ENCODE results near the gene CCHCR1.

CCHCR1 gene

DNA sequence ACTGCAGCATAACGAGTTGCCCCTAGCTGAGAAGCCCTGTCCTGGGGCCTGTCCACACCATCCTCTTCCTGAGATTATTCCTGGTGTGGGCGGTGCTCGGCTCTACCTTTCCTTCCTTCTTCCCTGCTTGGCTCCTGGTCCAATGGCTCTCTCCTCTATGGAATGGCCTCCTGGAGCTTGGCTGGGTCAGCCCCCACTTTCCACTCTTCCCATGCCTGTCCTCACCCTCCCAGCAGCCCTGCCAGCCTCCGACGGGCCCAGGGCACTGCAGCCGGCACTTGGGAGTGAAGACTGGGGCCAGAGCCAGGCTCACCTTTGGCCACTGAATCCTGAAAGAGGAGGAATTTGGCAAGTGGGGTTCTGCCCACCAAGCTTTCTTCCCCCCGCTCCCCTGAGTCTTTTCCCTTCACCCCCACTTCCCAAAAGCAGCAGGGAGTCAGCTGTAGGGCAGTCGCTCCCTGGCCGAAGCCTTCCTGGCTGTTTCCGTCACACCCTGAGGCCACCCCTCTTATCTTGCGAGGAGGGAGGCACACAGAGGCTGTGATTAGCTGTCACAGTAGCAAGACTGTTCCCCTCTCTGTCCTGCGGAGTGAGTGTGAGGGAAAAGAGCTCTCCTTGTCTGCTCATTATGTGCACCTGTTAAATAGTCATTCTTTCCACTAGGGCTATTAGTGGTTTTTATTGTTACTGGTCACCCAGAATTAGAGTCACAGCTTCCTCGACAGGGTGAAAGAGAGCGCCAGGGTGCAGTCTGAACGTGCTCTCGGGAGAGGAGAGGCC, 31.0 kb downstream of the CCHCR1 start:
- DNase-seq: no peak

DNA sequence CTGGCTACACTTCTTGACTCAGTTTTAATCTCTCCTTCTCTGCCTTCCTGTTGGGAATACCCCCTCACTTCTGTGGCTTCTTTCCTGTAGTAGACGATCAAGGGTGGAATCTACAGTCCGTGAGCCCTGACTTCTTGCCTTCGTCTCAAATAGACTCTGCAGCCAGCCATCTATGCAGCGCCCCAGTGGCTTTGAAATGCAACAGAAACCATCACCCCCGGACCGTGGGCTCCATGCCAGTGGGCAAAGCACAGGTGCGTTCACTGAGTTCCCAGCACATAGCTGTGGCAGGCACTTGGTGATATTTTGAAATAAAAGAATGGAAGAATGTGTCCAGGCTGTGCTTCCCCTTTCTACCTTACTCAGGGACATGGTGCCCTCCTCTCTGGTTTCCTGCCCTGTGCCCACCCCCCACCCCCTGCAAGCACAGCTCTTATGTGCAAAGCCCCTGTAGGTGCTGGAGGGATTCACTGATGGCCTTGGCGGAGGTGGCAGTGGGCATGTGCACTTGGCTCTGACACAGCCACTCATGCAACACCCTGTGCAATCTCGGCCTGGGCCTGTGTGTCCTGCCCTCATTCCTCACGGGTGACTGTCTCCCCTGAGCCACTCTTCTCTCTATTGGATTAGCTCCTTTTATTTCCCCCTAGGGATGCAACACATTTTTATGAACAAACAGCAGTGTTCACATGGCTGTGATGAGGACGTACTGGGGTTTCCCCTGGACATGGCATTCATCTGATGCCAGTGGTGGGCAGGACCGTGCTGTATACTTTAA, 31.8 kb downstream of the CCHCR1 start:
- DNase-seq: no peak

DNA sequence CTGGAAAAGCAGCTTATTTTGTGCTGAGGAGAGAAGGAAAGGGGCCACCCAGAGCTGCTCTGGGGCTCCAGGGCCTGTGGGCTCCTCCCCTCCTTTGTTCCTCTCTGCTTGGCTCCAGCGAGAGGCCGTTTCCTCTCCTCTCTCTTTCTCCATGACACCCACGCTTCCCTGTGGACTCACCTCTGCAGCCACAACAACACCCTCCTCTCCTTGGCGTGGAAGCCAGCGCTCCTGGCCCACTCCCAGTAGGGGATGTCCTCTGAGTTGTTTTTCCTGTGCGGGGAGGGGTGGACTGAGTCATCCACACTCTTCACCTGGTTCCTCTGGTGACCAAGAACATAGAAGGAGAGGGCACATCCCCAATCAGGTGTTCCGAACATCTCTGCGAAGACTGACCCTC, 32.4 kb downstream of the CCHCR1 start:
- DNase-seq: no peak

DNA sequence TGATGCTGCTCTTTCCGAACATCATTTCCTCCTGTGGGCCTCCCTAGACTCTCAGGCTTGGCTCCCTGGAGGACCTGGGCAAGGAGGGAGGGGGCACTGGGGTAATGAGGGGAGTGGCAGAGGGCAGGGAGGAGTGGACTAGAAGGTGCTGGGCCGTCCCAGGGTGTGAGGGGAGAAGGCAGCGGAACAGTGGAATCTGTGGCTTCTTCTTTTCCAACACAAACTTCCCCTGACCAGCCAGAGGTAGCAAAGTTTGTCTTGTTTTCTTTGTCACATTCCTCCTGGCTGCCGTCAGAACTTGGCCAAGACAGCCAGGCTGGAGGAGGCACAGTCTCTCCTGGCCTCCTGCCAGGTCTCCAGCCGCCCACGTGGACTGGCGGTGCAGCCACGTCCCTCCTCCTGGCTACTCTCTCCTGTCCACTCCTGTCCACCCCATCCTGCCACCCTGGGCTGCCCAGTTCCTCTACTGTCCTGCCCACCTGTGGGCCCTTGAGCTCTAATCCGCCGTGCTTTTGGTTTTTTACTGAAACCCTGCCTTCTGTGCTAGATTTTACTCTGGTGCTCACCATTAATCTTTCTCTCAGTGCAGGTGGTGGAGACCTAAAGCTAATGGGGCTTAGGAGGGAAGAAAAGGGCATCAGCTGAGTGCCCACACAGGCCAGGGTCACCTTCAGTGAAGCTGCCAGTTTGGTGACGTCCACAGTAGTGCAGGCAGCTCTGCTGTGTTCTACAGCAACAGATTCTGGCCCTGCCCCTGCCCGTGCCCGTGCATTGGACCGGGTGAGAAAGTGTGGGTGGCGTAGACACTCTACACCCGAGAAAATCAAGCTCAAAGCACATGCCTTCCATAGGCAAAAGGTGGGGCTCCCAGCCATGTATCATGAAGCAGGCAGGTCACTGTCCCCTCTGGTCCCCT, 34.6 kb downstream of the CCHCR1 start:
- DNase-seq: no peak

DNA sequence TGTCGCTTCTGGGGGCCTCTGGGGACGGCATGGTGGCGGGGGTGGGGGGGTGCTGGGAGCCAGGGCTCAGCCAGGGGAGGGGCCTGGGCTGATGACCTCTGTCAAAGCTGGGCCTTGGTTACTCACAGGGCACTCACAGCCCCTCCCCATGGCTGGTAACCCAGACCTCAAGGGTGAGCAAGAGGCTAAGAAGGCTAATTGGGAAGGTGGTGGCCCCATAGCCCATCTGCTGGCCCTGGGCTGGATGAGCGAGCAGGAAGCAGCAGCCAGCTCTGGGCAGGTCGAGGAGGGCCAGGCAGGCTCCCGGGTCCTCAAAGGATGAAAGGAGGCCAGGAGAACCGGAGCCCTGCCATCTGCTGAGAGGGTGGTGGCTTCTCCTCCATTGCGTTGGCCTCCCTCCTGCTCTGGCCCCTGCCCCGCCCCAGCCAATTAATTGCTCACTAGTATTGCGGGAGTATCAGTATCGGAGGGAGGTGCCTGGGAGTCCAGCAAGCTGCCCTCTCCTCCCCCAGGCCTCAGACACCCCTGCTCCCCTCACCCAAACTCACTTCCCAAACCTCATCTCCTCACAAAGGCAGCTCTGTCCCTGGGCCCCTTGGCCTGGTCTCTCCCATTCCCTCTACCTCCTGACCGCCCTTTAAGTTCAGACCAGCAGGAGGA, 36.3 kb downstream of the CCHCR1 start:
- DNase-seq: no peak

DNA sequence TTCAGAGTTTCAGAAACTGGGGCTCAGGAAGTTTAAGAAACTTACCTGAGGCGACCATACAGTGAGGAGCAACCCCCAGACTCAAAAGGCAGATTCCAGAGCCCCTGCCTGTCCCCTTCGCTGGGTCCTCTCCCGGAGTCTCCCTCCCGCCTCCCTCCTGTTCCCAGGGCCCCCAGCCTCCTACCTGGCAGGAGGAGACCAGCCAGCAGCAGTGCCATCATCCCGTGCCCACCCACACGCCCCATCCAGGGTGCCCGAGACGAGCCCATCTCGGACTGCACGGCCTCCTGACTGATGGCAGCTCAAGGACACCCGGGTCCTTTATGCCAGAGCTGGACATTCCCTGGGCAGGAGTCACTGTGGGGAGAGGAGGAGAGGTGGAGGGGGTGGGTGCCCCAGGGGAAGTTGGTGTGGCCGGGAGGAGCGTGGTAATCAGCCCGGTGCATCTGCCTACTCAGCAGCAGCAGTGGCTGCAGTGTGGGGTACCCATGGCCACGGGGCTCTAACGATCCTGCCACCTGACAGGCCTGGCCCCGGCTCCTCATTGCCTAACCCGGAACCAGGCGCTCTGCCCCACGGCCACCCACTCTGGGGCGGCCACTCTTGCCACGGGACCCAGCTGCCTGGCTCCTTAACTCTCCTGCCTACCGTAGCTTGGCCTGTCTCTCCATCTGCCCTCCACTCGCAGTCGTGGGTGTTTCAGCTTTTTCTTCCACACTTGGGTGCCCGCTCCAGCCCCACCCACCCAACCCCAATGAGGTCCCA, 37.3 kb downstream of the CCHCR1 start, which contains the start of gene CDSN:
Gene CDSN (minus strand): TSS at position 296 of the 765 bp plus-strand sequence. CDS start 27 bp downstream, at position 269.
- DNase-seq: no peak

- no peak for DNase-seq
Observed at GRCh38 chr6:31118178-31118577, 39.4 kb downstream of the CCHCR1 start.

GRCh38 chr6:31116661-31117385, 40.8 kb downstream of the CCHCR1 start:
- DNase-seq: no peak

DNA sequence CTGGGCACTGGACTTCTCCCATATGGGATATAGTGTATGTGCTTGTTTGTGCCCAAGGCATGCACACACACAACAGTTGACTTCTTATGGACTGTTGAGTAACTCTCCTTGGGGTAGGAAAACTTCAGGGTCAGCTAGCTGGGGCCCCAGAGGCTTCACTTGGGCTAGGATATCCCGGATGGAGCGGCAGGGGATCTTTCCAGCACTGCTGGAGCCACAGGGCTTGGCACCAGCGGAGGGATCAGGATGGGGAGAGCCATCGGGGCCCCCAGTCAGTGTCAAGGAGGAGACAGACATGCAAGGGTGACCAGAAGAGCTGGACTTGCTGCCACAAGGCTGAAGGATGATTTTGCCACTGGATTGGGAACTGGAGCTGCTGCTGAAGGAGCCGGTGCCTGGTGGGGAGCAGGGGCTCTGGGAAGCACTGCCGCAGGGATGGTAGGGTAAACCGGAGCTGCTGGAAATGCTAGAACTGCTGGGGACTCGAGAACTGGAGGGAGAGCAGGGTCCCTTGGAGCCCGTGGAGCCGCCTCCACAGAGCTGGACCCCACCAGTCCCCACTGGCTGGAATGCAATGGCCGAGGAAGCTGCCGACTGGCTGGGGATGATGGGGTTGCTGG, 41.6 kb downstream of the CCHCR1 start:
- DNase-seq: no peak

GRCh38 chr6:31114970-31115849, 42.4 kb downstream of the CCHCR1 start:
- DNase-seq: no peak

GRCh38 chr6:31114541-31114878, 43.1 kb downstream of the CCHCR1 start, which contains the start of gene PSORS1C1:
Gene PSORS1C1, plus strand, starts transcription at chr6:31114800. Its CDS starts 14,833 bp downstream, at chr6:31129633.
- DNase-seq: no peak

GRCh38 chr6:31113861-31114540, 43.6 kb downstream of the CCHCR1 start:
- DNase-seq: no peak

DNA sequence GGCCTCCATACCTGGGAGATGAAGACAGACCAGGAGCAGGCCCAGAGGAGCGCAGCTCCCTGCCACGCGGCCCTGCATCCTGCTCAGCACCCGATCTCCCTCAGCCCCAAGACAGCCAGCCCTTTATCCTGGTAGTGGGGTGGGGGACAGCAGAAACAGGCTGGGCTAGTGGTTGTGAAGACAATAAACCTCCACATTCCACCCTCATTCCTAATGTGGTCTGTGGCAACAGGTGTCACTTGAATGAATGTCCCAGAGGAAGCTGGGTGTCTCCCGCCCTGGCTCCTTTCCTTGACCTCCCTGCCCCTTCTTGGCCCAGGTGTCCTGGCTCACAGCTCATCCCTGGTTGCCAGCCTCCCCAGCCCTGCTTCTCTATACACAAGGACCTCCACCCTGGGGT, 45.1 kb downstream of the CCHCR1 start, which contains the start of gene C6orf15:
Gene C6orf15 (minus strand): TSS at position 98 of the 400 bp plus-strand sequence. CDS start 20 bp downstream, at position 78.
- DNase-seq: no peak

- no peak for DNase-seq
Observed at GRCh38 chr6:31111712-31112111, 45.9 kb downstream of the CCHCR1 start.

DNA sequence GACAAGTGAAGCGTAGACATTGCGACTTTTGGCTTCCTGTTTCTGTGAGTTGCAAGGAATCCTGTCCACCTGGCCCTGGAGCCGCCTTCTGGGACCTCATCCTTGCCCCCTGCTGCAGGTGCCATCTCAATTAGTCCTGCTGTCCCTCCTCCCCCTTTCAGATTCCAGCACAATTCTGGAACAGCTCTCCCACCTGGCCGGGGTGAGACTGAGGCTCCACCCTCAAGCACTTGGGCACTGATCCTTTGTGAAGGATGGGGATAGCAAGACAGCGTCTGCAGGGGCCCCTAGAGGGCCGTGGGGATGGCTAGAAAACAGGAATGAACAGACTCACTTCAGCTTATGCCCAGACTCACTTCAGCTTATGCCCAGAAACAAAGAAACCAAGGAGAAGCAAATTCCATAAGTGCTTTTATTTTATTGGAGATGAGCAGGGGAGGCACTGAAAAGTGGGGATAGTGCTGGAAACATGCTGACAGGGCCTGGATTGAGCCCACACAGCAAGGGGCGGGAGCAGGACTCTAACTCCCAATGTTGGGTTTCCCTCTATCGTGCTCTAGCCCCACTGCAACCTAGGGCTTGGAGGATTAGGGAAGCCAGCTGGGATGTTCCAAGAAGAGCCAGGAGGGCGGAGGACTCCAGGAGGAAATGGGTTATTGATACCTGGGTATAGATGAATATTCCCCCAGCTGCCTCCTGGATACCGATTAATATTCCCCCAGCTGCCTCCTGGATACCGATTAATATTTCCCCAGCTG, 46.6 kb downstream of the CCHCR1 start:
- DNase-seq: no peak

DNA sequence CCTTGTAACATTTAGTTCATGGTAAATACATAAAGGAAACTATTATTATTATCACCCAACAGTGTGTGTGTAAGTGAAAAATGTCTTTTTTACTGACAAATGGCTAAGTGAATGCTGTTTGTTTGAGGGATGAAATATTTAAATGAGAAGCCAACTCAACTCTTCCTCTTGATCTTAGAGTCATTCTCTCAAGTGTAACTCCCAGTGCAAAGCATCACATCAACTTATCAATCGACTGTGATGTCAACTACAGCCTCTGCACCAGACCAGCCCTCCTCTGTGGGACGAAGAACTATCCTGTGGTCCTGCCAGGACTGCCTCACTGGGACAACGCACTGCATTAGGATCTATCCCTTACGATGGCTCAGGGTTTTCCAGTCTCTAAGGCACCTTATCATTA, 50.5 kb downstream of the CCHCR1 start:
- no peak for DNase-seq

DNA sequence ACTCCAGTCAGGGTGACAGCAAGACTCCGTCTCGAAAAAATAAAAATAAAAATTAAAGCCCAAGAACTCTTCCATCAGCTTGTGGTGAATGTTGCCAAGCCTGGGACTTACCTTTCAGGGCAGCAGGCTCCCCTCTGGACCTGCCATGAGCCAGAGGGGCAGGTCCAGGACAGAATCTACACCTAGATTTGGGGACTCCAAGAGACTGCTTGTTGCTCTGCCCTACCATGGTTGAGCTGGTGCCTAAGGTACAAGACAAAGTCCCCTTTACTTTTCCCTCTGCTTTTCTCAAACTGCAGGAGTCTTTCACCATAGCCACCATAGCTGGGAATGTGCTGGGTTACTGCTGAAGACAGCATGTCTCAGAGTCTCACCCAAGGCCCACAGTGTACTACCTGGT, 54.5 kb downstream of the CCHCR1 start:
- no peak for DNase-seq

- DNase-seq: no peak
Observed at GRCh38 chr6:31098449-31098938, 59.1 kb downstream of the CCHCR1 start.

Data from activated effector memory CD4-positive, alpha-beta T cell treated with Interleukin-2 at 50 U/mL for 16 hours (primary cell).